22Rv1 (cell line): Measurements from ENCODE around the gene OR1N2.

ENCODE experiments used
- ZFX ChIP-seq: fragments of 450-650 bp; IDR thresholded peaks from 2 replicates; pipeline ENCODE4 v1.6.1; 2017; ENCODE audit warnings: antibody characterized with exemption, borderline replicate concordance
- TF ChIP-seq, protein P1 (sequence below): fragments of 450-650 bp; IDR thresholded peaks from 2 replicates; pipeline ENCODE4 v1.5.1; 2017; ENCODE audit warnings: mild to moderate bottlenecking

DNA sequence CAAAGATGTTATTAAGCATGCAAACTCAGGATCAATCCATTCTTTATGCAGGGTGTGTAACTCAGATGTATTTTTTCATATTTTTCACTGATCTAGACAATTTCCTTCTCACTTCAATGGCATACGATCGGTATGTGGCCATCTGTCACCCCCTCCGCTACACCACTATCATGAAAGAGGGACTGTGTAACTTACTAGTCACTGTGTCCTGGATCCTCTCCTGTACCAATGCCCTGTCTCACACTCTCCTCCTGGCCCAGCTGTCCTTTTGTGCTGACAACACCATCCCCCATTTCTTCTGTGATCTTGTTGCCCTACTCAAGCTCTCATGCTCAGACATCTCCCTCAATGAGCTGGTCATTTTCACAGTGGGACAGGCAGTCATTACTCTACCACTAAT is 33.5 kb upstream of the OR1N2 start:
- TF ChIP-seq, protein P1, sequence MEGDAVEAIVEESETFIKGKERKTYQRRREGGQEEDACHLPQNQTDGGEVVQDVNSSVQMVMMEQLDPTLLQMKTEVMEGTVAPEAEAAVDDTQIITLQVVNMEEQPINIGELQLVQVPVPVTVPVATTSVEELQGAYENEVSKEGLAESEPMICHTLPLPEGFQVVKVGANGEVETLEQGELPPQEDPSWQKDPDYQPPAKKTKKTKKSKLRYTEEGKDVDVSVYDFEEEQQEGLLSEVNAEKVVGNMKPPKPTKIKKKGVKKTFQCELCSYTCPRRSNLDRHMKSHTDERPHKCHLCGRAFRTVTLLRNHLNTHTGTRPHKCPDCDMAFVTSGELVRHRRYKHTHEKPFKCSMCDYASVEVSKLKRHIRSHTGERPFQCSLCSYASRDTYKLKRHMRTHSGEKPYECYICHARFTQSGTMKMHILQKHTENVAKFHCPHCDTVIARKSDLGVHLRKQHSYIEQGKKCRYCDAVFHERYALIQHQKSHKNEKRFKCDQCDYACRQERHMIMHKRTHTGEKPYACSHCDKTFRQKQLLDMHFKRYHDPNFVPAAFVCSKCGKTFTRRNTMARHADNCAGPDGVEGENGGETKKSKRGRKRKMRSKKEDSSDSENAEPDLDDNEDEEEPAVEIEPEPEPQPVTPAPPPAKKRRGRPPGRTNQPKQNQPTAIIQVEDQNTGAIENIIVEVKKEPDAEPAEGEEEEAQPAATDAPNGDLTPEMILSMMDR: no peak
- no peak for TF ChIP-seq ZFX
